Measurements from ENCODE around the gene USP53.
"Not testable (repeated sequence)": the region's sequence is repeated elsewhere in the genome, so short reads cannot be mapped to it uniquely, and the experiment has no call there.

GRCh38 chr4:119279541-119279940 lies 67.0 kb downstream of the USP53 start:
- TF ChIP-seq ZNF274 (IDR thresholded peaks at IDR 0.05; ENCODE audit: low read depth, low read length); SUZ12 (IDR thresholded peaks at IDR 0.05; ENCODE audit: extremely low read depth, insufficient read depth, insufficient read length); YY1 (IDR thresholded peaks at IDR 0.05; ENCODE audit: insufficient read depth, insufficient read length): not testable (repeated sequence)
